ENCODE data around the gene COASY.
"Not testable (repeated sequence)": the region's sequence is repeated elsewhere in the genome, so short reads cannot be mapped to it uniquely, and the experiment has no call there.

COASY gene

DNA sequence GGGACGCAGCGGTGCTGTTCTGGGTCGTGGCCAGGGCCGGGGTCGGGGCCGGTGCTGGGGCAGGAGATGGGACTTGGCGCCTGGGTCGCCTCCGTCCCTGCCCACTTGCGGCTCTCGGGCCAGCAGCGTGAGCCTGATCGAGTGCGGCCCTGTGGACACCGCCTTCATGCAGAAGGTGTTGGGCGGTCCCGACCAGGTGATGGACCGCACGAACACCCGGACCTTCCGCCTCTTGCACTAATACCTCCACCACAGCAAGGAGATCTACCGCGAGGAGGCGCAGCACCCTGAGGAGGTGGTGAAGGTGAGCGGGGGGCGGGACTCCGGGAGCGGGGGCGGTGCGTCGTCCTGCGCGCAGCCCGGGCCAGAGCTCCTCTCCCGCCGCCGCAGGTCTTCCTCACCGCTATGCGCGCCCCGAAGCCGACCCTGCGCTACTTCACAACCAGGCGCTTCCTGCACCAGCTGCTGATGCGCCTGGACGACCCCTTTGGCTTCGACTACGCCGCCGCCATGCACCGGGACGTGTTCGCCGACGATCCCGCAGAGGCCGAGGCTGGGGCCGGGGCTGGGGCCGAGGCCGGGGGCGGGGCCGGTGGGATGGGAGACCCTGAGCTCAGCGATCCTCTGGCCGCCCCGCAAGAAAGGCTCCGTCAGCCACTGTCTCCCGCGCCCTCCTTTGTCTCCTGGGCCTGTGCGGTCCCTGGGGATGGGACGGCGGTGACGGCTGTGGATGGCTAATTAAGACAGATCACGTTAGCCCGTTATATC lies 13.7 kb upstream of the COASY start:
- ATAC-seq: no peak

DNA sequence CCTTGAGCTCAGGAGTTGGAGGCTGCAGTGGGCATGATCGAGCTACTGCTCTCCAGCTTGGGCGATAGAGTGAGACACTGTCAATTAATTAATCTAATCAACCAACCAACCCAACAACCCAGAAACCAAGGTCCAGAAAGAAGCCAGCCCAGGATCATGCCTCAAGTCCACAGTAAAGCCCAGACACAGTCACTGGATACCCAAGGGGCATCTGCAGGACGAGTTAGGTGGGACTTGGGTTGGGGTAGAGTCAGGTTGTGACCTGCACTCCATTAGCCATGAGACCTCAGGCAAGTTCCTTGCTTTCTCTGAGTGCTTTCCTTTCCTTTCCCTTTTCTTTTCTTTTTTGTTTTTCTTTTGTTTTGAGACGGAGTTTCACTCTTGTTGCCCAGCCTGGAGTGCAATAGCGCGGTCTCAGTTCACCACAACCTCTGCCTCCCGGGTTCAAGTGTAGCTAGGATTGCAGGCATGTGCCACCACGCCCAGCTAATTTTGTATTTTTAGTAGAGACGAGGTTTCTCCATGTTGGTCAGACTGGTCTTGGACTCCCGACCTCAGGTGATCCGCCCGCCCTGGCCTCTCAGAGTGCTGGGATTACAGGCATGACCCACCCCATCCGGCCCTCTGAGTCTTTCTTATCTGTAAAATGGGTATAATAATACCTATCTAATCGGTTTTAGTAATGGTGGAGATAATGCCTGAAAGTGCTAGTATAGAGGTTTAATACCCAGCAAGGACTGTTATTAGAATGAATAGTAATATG lies 12.8 kb upstream of the COASY start:
- ATAC-seq: no peak
- TF ChIP-seq ESRRG (CRISPR knock-in tag; IDR thresholded peaks at IDR 0.05) (no peak), SNAI2 (CRISPR knock-in tag; IDR thresholded peaks at IDR 0.05) (no peak), RARB (CRISPR knock-in tag; IDR thresholded peaks at IDR 0.05) (no peak), GLIS3 (CRISPR knock-in tag; IDR thresholded peaks at IDR 0.05) (no peak), ZC3H10 (CRISPR knock-in tag; IDR thresholded peaks at IDR 0.05) (no peak), PPARA (CRISPR knock-in tag; IDR thresholded peaks at IDR 0.05; ENCODE audit: borderline replicate concordance) (no peak), ARNTL (CRISPR knock-in tag; IDR thresholded peaks at IDR 0.05; ENCODE audit: borderline replicate concordance, low read depth) (no peak), CSDC2 (CRISPR knock-in tag; IDR thresholded peaks at IDR 0.05) (no peak), ZNF565 (CRISPR knock-in tag; conservative IDR thresholded peaks at IDR 0.05; ENCODE audit: low read depth) (no peak), ZFP30 (CRISPR knock-in tag; IDR thresholded peaks at IDR 0.05) (no peak), ISL1 (CRISPR knock-in tag; IDR thresholded peaks at IDR 0.05) (no peak), ZNF70 (CRISPR knock-in tag; IDR thresholded peaks at IDR 0.05) (no peak), TOX (CRISPR knock-in tag; IDR thresholded peaks at IDR 0.05; ENCODE audit: borderline replicate concordance) (no peak), ZFP3 (CRISPR knock-in tag; IDR thresholded peaks at IDR 0.05) (no peak), TCF4 (CRISPR knock-in tag; IDR thresholded peaks at IDR 0.05; ENCODE audit: borderline replicate concordance) (no peak), BACH2 (CRISPR knock-in tag; IDR thresholded peaks at IDR 0.05; ENCODE audit: borderline replicate concordance) (no peak)
- TF ChIP-seq, protein P1, sequence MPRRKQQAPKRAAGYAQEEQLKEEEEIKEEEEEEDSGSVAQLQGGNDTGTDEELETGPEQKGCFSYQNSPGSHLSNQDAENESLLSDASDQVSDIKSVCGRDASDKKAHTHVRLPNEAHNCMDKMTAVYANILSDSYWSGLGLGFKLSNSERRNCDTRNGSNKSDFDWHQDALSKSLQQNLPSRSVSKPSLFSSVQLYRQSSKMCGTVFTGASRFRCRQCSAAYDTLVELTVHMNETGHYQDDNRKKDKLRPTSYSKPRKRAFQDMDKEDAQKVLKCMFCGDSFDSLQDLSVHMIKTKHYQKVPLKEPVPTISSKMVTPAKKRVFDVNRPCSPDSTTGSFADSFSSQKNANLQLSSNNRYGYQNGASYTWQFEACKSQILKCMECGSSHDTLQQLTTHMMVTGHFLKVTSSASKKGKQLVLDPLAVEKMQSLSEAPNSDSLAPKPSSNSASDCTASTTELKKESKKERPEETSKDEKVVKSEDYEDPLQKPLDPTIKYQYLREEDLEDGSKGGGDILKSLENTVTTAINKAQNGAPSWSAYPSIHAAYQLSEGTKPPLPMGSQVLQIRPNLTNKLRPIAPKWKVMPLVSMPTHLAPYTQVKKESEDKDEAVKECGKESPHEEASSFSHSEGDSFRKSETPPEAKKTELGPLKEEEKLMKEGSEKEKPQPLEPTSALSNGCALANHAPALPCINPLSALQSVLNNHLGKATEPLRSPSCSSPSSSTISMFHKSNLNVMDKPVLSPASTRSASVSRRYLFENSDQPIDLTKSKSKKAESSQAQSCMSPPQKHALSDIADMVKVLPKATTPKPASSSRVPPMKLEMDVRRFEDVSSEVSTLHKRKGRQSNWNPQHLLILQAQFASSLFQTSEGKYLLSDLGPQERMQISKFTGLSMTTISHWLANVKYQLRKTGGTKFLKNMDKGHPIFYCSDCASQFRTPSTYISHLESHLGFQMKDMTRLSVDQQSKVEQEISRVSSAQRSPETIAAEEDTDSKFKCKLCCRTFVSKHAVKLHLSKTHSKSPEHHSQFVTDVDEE (CRISPR knock-in tag; IDR thresholded peaks at IDR 0.05): no peak
- TF ChIP-seq, protein P2, sequence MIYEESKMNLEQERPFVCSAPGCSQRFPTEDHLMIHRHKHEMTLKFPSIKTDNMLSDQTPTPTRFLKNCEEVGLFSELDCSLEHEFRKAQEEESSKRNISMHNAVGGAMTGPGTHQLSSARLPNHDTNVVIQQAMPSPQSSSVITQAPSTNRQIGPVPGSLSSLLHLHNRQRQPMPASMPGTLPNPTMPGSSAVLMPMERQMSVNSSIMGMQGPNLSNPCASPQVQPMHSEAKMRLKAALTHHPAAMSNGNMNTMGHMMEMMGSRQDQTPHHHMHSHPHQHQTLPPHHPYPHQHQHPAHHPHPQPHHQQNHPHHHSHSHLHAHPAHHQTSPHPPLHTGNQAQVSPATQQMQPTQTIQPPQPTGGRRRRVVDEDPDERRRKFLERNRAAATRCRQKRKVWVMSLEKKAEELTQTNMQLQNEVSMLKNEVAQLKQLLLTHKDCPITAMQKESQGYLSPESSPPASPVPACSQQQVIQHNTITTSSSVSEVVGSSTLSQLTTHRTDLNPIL (CRISPR knock-in tag; IDR thresholded peaks at IDR 0.05; ENCODE audit: low read depth): no peak
- TF ChIP-seq, protein P3, sequence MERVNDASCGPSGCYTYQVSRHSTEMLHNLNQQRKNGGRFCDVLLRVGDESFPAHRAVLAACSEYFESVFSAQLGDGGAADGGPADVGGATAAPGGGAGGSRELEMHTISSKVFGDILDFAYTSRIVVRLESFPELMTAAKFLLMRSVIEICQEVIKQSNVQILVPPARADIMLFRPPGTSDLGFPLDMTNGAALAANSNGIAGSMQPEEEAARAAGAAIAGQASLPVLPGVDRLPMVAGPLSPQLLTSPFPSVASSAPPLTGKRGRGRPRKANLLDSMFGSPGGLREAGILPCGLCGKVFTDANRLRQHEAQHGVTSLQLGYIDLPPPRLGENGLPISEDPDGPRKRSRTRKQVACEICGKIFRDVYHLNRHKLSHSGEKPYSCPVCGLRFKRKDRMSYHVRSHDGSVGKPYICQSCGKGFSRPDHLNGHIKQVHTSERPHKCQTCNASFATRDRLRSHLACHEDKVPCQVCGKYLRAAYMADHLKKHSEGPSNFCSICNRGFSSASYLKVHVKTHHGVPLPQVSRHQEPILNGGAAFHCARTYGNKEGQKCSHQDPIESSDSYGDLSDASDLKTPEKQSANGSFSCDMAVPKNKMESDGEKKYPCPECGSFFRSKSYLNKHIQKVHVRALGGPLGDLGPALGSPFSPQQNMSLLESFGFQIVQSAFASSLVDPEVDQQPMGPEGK (CRISPR knock-in tag; IDR thresholded peaks at IDR 0.05; ENCODE audit: borderline replicate concordance): no peak
- TF ChIP-seq, protein P4, sequence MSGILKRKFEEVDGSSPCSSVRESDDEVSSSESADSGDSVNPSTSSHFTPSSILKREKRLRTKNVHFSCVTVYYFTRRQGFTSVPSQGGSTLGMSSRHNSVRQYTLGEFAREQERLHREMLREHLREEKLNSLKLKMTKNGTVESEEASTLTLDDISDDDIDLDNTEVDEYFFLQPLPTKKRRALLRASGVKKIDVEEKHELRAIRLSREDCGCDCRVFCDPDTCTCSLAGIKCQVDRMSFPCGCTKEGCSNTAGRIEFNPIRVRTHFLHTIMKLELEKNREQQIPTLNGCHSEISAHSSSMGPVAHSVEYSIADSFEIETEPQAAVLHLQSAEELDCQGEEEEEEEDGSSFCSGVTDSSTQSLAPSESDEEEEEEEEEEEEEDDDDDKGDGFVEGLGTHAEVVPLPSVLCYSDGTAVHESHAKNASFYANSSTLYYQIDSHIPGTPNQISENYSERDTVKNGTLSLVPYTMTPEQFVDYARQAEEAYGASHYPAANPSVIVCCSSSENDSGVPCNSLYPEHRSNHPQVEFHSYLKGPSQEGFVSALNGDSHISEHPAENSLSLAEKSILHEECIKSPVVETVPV (CRISPR knock-in tag; IDR thresholded peaks at IDR 0.05): no peak

More for the DNA sequence above, 13.7 kb upstream of the COASY start:
- no peak for TF ChIP-seq ZNF565 (CRISPR knock-in tag; conservative IDR thresholded peaks at IDR 0.05; ENCODE audit: low read depth)
- TF ChIP-seq SNAI2 (CRISPR knock-in tag; IDR thresholded peaks at IDR 0.05): no peak
- no peak for TF ChIP-seq RARB (CRISPR knock-in tag; IDR thresholded peaks at IDR 0.05)
- TF ChIP-seq, protein P3 (CRISPR knock-in tag; IDR thresholded peaks at IDR 0.05; ENCODE audit: borderline replicate concordance): no peak
- no peak for TF ChIP-seq ZC3H10 (CRISPR knock-in tag; IDR thresholded peaks at IDR 0.05)

DNA sequence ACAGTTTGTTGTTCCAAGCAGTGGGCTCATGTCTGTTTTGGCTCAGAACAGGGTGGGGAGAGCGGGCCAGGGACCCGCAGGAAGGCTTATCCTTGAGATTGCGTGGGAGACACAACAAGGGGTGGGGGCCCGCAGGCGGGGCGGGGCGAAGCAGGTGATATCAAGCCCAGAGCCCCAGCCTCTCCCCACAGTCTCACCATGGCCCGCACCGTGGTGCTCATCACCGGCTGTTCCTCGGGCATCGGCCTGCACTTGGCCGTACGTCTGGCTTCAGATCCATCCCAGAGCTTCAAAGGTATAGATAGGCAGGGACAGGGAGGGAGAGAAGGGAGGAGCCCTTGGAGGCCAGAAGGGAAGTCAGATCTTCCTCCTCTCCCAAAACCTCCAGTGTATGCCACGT lies 9.2 kb upstream of the COASY start, which contains the start of gene HSD17B1:
TSS of gene HSD17B1 (plus strand) at position 188 of the 400 bp plus-strand sequence. CDS start at position 199, 11 bp downstream.
- not testable (repeated sequence) for ATAC-seq

Data from SK-N-SH treated with all-trans-retinoic acid at 6 μM for 48 hours (cell line).